GM21367 (cell line): ENCODE results near the gene TAF11L10.
"Not testable (repeated sequence)": the region's sequence is repeated elsewhere in the genome, so short reads cannot be mapped to it uniquely, and the experiment has no call there.

ENCODE experiments used
- ATAC-seq: cut with Tn5 transposase; IDR thresholded peaks from one replicate; pipeline ENCODE4 v1.9.1; 2021; ENCODE audit not compliant: unreplicated experiment

Gene TAF11L10

DNA sequence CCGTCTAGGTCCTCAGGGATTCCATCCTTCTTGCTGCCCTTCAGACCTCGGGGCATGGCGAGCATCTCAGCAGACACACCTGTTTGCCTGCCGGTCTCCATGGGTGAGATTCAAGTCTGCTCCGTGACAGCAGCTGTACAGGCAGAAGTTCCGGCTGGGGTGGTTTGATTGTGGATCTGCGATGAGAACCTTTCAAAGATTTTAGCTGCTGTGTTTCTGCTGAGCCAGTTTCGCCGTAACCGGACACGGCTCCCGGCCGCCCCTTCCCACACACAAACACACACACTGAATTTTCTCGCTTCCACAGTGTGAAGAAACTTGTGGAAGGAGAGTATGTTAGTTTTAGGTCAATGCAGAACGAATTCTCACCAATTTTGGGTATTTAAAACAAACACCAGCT is at the start of gene TAF11L10:
TSS of gene TAF11L10 (minus strand) at position 101 of the 400 bp plus-strand sequence.
- not testable (repeated sequence) for ATAC-seq

GRCh38 chr5:17634160-17634559 is 36.5 kb upstream of the TAF11L10 start, which contains the start of gene TAF11L14:
TAF11L14 (plus strand) TSS chr5:17634460.
- no peak for ATAC-seq

GRCh38 chr5:17631788-17632187 is 34.2 kb upstream of the TAF11L10 start, which contains the start of gene TAF11L13:
TAF11L13 (plus strand) TSS chr5:17632088.
- not testable (repeated sequence) for ATAC-seq

- ATAC-seq = no peak
Observed at GRCh38 chr5:17625686-17626085, 28.1 kb upstream of the TAF11L10 start.

DNA sequence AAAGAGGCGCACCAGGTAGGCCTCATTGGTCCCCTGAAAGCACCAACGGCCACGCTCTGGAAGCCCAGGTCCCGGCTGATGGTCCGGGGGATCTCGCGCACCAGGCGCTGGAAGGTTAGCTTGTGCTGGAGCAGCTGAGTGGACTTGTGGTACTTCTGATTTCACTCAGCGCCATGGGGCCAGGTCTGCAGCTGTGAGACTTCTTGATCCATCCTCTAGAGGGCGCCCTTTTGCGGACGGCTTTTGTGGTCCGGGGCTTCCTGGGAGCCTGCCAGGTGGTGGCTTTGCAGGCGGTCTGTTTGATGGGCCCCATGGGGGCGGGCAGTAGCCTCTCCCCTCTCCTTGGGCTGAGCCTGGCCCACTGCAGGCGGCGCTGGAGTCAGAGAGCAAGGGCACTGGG is 23.0 kb upstream of the TAF11L10 start:
- ATAC-seq = no peak

GRCh38 chr5:17619354-17619753 is 21.7 kb upstream of the TAF11L10 start:
- no peak for ATAC-seq

DNA sequence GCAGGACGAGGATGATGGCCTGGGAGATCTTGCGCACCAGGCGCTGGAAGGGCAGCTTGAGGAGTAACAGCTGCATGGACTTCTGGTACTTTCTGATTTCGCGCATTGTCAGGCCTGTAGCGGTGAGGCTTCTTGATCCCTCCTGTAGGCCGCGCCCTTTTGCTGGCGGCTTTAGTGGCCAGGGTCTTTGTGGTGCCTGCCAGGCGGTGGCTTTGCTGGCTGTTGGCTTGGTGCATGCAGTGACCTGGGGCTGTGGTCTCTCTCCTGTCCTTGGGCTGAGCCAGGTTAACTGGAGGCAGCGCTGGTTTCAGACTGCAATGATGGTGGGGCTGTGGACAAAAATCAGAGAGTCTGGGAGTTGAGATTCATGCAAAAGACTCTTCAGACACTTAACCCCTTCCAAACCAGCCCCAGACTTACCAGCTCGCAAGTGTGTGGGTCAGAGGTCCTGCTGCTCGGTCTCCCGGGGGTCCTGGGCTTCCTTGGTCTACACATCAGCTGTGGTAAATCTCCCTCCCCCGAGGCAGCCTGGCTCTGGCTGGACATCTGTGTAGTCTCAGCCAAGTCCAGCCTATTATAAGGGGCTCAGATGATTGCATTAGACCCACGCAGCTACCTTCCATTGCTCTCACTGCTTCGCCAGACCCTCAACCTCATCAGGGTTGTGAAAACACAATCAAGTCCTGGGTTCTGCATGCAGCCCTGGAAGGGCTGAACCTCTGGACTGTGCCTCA is 17.4 kb upstream of the TAF11L10 start:
- no peak for ATAC-seq

- ATAC-seq = not testable (repeated sequence)
Observed at GRCh38 chr5:17610092-17610491, 12.5 kb upstream of the TAF11L10 start, which contains the start of gene TAF11L12. TAF11L12 (plus strand) TSS chr5:17610392.

DNA sequence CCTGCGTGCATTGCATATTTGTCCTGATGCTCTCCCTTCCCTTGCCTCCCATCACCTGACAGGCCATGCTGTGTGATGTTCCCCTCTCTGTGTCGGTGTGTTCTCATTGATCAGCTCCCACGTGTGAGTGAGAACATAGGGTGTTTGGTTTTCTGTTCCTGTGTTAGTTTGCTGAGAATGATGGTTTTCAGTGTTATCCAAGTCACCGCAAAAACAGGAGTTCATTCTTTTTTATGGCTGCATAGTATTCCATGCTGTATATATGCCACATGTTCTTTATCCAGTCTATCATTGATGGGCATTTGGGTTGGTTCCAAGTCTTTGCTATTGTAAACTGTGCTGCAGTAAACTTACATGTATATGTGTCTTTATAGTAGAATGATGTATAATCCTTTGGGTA is 9.8 kb upstream of the TAF11L10 start:
- not testable (repeated sequence) for ATAC-seq

- no peak for ATAC-seq
Observed at GRCh38 chr5:17604951-17605350, 7.3 kb upstream of the TAF11L10 start.

DNA sequence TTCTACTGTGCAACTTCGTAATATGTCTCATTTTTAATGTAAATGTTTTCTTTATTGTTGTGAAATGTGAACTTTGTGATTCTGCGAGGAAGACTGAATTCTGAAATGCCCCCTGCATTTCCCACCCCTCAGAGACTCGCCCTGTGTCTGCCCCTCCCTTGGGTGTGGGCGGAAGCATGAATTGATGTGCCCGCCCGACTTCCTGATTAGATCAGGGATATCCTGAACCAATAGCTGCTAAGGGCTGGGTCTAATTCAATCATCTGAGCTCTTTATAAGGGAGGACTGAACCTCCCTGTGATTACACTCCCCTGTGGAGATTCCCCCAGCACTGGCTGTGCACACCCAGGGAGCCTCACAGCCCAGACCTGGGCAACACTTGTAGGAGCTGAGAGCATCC is 6.3 kb upstream of the TAF11L10 start, which contains the start of gene TAF11L11:
TSS of gene TAF11L11 (plus strand) at position 304 of the 400 bp plus-strand sequence.
- not testable (repeated sequence) for ATAC-seq

DNA sequence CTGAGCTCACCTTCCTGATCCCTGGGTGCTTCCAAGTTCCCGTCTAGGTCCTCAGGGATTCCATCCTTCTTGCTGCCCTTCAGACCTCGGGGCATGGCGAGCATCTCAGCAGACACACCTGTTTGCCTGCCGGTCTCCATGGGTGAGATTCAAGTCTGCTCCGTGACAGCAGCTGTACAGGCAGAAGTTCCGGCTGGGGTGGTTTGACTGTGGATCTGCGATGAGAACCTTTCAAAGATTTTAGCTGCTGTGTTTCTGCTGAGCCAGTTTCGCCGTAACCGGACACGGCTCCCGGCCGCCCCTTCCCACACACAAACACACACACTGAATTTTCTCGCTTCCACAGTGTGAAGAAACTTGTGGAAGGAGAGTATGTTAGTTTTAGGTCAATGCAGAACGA is 3.4 kb downstream of the TAF11L10 start, which contains the start of gene TAF11L9:
TSS of gene TAF11L9 (minus strand) at position 140 of the 400 bp plus-strand sequence.
- not testable (repeated sequence) for ATAC-seq

DNA sequence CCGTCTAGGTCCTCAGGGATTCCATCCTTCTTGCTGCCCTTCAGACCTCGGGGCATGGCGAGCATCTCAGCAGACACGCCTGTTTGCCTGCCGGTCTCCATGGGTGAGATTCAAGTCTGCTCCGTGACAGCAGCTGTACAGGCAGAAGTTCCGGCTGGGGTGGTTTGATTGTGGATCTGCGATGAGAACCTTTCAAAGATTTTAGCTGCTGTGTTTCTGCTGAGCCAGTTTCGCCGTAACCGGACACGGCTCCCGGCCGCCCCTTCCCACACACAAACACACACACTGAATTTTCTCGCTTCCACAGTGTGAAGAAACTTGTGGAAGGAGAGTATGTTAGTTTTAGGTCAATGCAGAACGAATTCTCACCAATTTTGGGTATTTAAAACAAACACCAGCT is 6.8 kb downstream of the TAF11L10 start, which contains the start of gene TAF11L8:
TSS of gene TAF11L8 (minus strand) at position 101 of the 400 bp plus-strand sequence.
- ATAC-seq = not testable (repeated sequence)

DNA sequence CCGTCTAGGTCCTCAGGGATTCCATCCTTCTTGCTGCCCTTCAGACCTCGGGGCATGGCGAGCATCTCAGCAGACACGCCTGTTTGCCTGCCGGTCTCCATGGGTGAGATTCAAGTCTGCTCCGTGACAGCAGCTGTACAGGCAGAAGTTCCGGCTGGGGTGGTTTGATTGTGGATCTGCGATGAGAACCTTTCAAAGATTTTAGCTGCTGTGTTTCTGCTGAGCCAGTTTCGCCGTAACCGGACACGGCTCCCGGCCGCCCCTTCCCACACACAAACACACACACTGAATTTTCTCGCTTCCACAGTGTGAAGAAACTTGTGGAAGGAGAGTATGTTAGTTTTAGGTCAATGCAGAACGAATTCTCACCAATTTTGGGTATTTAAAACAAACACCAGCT is 12.0 kb downstream of the TAF11L10 start, which contains the start of gene TAF11L7:
TSS of gene TAF11L7 (minus strand) at position 101 of the 400 bp plus-strand sequence.
- not testable (repeated sequence) for ATAC-seq
